Raji (cell line): Measurements from ENCODE around the gene MAPK8IP3.

Experiments
- POLR2A ChIP-seq: IDR thresholded peaks from 2 replicates; pipeline ENCODE4 v1.6.1; 2011; ENCODE audit warnings: low read depth, low read length, control low read depth; ENCODE audit not compliant: insufficient read depth

The MAPK8IP3 gene

GRCh38 chr16:1691956-1692355 is 14.0 kb upstream of the MAPK8IP3 start:
- TF ChIP-seq POLR2A: no peak

- TF ChIP-seq POLR2A: no peak
Observed at GRCh38 chr16:1696863-1697262, 9.1 kb upstream of the MAPK8IP3 start.

GRCh38 chr16:1698680-1699079 is 7.3 kb upstream of the MAPK8IP3 start:
- no peak for TF ChIP-seq POLR2A

- TF ChIP-seq POLR2A: no peak
Observed at GRCh38 chr16:1700246-1700645, 5.7 kb upstream of the MAPK8IP3 start.

- TF ChIP-seq POLR2A: no peak
Observed at GRCh38 chr16:1701216-1701878, 4.6 kb upstream of the MAPK8IP3 start.

GRCh38 chr16:1706386-1707192 is 594 bp downstream of the MAPK8IP3 start:
- TF ChIP-seq POLR2A: no peak

GRCh38 chr16:1707193-1707790 is 1.3 kb downstream of the MAPK8IP3 start:
- TF ChIP-seq POLR2A: no peak

- TF ChIP-seq POLR2A: no peak
Observed at GRCh38 chr16:1708083-1708767, 2.2 kb downstream of the MAPK8IP3 start.

- TF ChIP-seq POLR2A: no peak
Observed at GRCh38 chr16:1708768-1709180, 2.8 kb downstream of the MAPK8IP3 start.

GRCh38 chr16:1709356-1709755 is 3.4 kb downstream of the MAPK8IP3 start:
- TF ChIP-seq POLR2A: no peak

- no peak for TF ChIP-seq POLR2A
Observed at GRCh38 chr16:1710811-1711507, 5.0 kb downstream of the MAPK8IP3 start.

- TF ChIP-seq POLR2A: no peak
Observed at GRCh38 chr16:1712791-1713261, 6.8 kb downstream of the MAPK8IP3 start.

GRCh38 chr16:1713331-1713730 is 7.3 kb downstream of the MAPK8IP3 start:
- TF ChIP-seq POLR2A: no peak

- 0 out of 2 replicates have a peak, but pooled peaks have one; percentile 23 for TF ChIP-seq POLR2A
Observed at GRCh38 chr16:1713933-1714332, 7.9 kb downstream of the MAPK8IP3 start.

GRCh38 chr16:1715220-1715619 is 9.2 kb downstream of the MAPK8IP3 start:
- no peak for TF ChIP-seq POLR2A
